Measurements from ENCODE around the gene TMEM41A. TPM values are rescaled to one million over a fixed set of nuclear protein-coding genes. Genes with fewer than 3 reads are reported as not detected.

TMEM41A gene
- total RNA-seq: 10 to 100 TPM; 15.3 to 16.5 TPM
- 10 to 100 TPM; 17.4 to 18.4 TPM for polyA plus RNA-seq (ENCODE audit: insufficient read length in 2 of 2)
- long read RNA-seq, donor 1, full-length matches to known transcripts: 4 of 4 reads
- long read RNA-seq, donor 1, partial matches to known transcripts: 0 of 4 reads
- long read RNA-seq, donor 1, other reads (novel, unspliced or antisense): 0 of 4 reads
- long read RNA-seq, donor 2, transcript TMEM41A-203 (5 exons, 2,827 nt): major isoform, 7 of 7 reads
- long read RNA-seq, donor 2, partial matches to known transcripts: 0 of 7 reads
- long read RNA-seq, donor 2, other reads (novel, unspliced or antisense): 0 of 7 reads
- long read RNA-seq, donor 3, partial matches to known transcripts: 0 of 4 reads
- long read RNA-seq, donor 3, other reads (novel, unspliced or antisense): 0 of 4 reads
- long read RNA-seq, donor 4, full-length matches to known transcripts: 20 of 20 reads
- long read RNA-seq, donor 4, partial matches to known transcripts: 0 of 20 reads
- long read RNA-seq, donor 4, other reads (novel, unspliced or antisense): 0 of 20 reads

GRCh38 chr3:185498503-185499396 lies at the start of gene TMEM41A:
TMEM41A (minus strand) TSS chr3:185499035; CDS start chr3:185498961, 74 bp downstream.
- peak; percentile 68 to 97 (median 82) for DNase-seq (ENCODE audit: low read depth in 4 of 6, low spot score in 6 of 6)
- Histone ChIP-seq H3K4me1 (ENCODE audit: control insufficient read depth, insufficient read depth, low read length) (peaks cover 15% of the 10 kb centered on the region), H3K4me3 (ENCODE audit: low read depth, low read length) (peak within 1 kb of the TSS; percentile 99), H3K27me3 (ENCODE audit: control insufficient read depth, insufficient read depth, low read length) (no peaks in the 10 kb centered on the region), H3K27ac (ENCODE audit: low read depth, low read length) (peak within 1 kb of the TSS; percentile 89), H3K36me3 (ENCODE audit: control insufficient read depth, insufficient read depth, low read length) (peaks cover 26% of the 10 kb centered on the region), H3K9me3 (ENCODE audit: control insufficient read depth, insufficient read depth, low read length) (no peaks in the 10 kb centered on the region)
- under 1% methylated on average over 82 of the region's 82 CpGs for WGBS (ENCODE audit: insufficient coverage)

GRCh38 chr3:185540695-185541094 lies 41.9 kb upstream of the TMEM41A start:
- no peak for DNase-seq (ENCODE audit: low read depth in 4 of 6, low spot score in 6 of 6)
- Histone ChIP-seq H3K4me1 (ENCODE audit: control insufficient read depth, insufficient read depth, low read length) (no peaks in the 10 kb centered on the region), H3K27me3 (ENCODE audit: control insufficient read depth, insufficient read depth, low read length) (no peaks in the 10 kb centered on the region), H3K36me3 (ENCODE audit: control insufficient read depth, insufficient read depth, low read length) (no peaks in the 10 kb centered on the region), H3K4me3 (ENCODE audit: low read depth, low read length) (no peak overlapping the region), H3K9me3 (ENCODE audit: control insufficient read depth, insufficient read depth, low read length) (no peaks in the 10 kb centered on the region), H3K27ac (ENCODE audit: low read depth, low read length) (no peak overlapping the region)
- 92% methylated on average over 4 of the region's 7 CpGs for WGBS (ENCODE audit: insufficient coverage)

- Histone ChIP-seq H3K4me1 (ENCODE audit: control insufficient read depth, insufficient read depth, low read length) (no peaks in the 10 kb centered on the region), H3K9me3 (ENCODE audit: control insufficient read depth, insufficient read depth, low read length) (no peaks in the 10 kb centered on the region), H3K27ac (ENCODE audit: low read depth, low read length) (no peak overlapping the region), H3K36me3 (ENCODE audit: control insufficient read depth, insufficient read depth, low read length) (no peaks in the 10 kb centered on the region), H3K4me3 (ENCODE audit: low read depth, low read length) (no peak overlapping the region), H3K27me3 (ENCODE audit: control insufficient read depth, insufficient read depth, low read length) (no peaks in the 10 kb centered on the region)
- no CpG with 5 or more reads among the region's 2 CpGs for whole genome bisulfite sequencing (ENCODE audit: insufficient coverage)
- no peak for DNase-seq (ENCODE audit: low read depth in 4 of 6, low spot score in 6 of 6)
Observed at GRCh38 chr3:185539934-185540333, 41.1 kb upstream of the TMEM41A start.

GRCh38 chr3:185537369-185537970 lies 38.6 kb upstream of the TMEM41A start:
- no CpG with 5 or more reads among the region's 9 CpGs for WGBS (ENCODE audit: insufficient coverage)
- H3K4me3 ChIP-seq (ENCODE audit: low read depth, low read length): no peak overlapping the region
- H3K36me3 ChIP-seq (ENCODE audit: control insufficient read depth, insufficient read depth, low read length): no peaks in the 10 kb centered on the region

DNA sequence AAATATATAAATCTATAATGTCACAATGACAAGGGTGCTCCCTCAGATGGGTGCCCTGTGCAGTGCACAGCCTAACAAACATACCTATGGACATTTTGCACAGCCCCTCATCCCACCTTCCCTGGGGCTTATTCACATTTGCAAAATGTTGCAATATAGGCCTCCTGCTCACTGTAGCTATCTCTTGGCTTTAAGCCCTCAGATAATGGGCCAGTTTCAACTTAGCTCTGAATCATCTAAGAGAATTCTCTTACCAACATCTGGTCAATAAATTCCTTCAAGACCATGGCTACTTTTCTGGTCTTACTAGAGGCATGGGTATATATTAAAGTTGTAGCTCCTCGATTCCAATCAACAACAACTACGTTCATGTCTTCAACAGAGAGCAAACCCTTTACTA lies 35.7 kb upstream of the TMEM41A start:
- H3K27ac ChIP-seq (ENCODE audit: low read depth, low read length): no peak overlapping the region
- no peaks in the 10 kb centered on the region for H3K9me3 ChIP-seq (ENCODE audit: control insufficient read depth, insufficient read depth, low read length)
- H3K4me3 ChIP-seq (ENCODE audit: low read depth, low read length): no peak overlapping the region
- no peaks in the 10 kb centered on the region for H3K36me3 ChIP-seq (ENCODE audit: control insufficient read depth, insufficient read depth, low read length)
- no peaks in the 10 kb centered on the region for H3K27me3 ChIP-seq (ENCODE audit: control insufficient read depth, insufficient read depth, low read length)
- no peak for DNase-seq (ENCODE audit: low read depth in 4 of 6, low spot score in 6 of 6)
- no CpG with 5 or more reads among the region's 2 CpGs for WGBS (ENCODE audit: insufficient coverage)
- H3K4me1 ChIP-seq (ENCODE audit: control insufficient read depth, insufficient read depth, low read length): no peaks in the 10 kb centered on the region

More at GRCh38 chr3:185537369-185537970, 38.6 kb upstream of the TMEM41A start:
- Histone ChIP-seq H3K27me3 (ENCODE audit: control insufficient read depth, insufficient read depth, low read length) (no peaks in the 10 kb centered on the region), H3K4me1 (ENCODE audit: control insufficient read depth, insufficient read depth, low read length) (no peaks in the 10 kb centered on the region), H3K27ac (ENCODE audit: low read depth, low read length) (no peak overlapping the region), H3K9me3 (ENCODE audit: control insufficient read depth, insufficient read depth, low read length) (no peaks in the 10 kb centered on the region)
- no peak for DNase-seq (ENCODE audit: low read depth in 4 of 6, low spot score in 6 of 6)

DNA sequence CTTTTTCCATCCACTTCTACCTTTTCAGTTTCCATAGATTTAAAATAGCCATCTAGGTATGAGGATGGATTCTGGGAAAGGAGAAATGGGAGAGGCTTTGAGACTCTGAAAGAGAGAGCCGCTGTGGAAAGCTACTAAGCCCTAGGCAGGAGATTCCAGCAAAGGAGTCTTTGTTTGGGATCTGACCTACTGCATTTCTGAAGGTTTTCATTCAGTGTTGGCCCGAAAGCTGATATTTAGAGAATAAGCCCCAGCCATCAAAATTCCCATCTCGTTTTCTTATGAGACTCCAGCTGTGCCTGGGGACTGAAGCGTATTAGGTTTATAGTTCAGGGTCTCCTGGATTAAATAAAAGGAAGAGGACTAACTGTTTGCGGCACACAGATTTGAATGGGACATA lies 34.1 kb upstream of the TMEM41A start:
- peak in 3 of 6 donors; percentile 4 to 50 (median 41) for DNase-seq (ENCODE audit: low read depth in 4 of 6, low spot score in 6 of 6)
- no peaks in the 10 kb centered on the region for H3K27me3 ChIP-seq (ENCODE audit: control insufficient read depth, insufficient read depth, low read length)
- no peaks in the 10 kb centered on the region for H3K4me1 ChIP-seq (ENCODE audit: control insufficient read depth, insufficient read depth, low read length)
- H3K9me3 ChIP-seq (ENCODE audit: control insufficient read depth, insufficient read depth, low read length): no peaks in the 10 kb centered on the region
- H3K36me3 ChIP-seq (ENCODE audit: control insufficient read depth, insufficient read depth, low read length): no peaks in the 10 kb centered on the region
- H3K4me3 ChIP-seq (ENCODE audit: low read depth, low read length): no peak overlapping the region
- no peak overlapping the region for H3K27ac ChIP-seq (ENCODE audit: low read depth, low read length)
- 44% methylated on average over 1 of the region's 5 CpGs for WGBS (ENCODE audit: insufficient coverage)

DNA sequence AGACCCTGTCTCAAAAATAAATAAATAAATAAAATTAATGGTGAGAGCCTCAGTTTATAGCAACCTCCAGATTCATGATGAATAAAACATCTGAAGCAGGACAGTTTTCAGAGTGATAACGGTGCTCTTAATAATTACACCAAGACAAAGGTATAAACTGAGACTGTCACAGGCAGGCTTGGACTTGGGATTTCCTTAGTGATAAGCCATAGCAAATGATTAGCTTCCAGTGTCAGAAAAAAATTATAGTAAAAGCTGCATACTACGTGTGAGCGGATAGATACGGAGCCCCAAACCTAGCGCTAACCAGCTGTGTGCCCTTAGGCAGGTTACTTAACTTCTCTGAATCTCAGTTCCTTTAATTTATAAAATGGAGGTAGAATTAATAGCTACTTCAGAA lies 32.0 kb upstream of the TMEM41A start:
- Histone ChIP-seq H3K4me3 (ENCODE audit: low read depth, low read length) (no peak overlapping the region), H3K4me1 (ENCODE audit: control insufficient read depth, insufficient read depth, low read length) (no peaks in the 10 kb centered on the region), H3K27me3 (ENCODE audit: control insufficient read depth, insufficient read depth, low read length) (no peaks in the 10 kb centered on the region), H3K27ac (ENCODE audit: low read depth, low read length) (no peak overlapping the region), H3K36me3 (ENCODE audit: control insufficient read depth, insufficient read depth, low read length) (no peaks in the 10 kb centered on the region), H3K9me3 (ENCODE audit: control insufficient read depth, insufficient read depth, low read length) (no peaks in the 10 kb centered on the region)
- no peak for DNase-seq (ENCODE audit: low read depth in 4 of 6, low spot score in 6 of 6)
- WGBS (ENCODE audit: insufficient coverage): no CpG with 5 or more reads among the region's 5 CpGs

DNA sequence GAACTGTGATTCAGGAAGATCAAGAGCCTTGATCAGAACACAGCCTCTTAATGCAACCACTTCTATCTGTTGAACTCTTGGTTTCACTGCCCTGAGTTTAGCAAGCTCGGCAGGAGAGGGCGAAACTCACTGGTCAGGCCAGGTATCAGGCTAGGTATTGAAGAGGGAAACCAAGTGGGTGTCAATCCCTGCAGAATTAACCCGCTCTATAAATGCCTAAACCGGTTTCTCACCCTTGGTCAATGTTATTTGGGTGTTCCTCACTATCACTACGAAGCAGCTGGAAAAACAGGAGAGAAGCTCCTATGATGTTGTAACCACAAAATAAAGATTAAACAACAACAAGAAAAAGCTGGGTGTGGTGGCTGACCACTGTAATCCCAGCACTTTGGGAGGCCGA lies 29.7 kb upstream of the TMEM41A start:
- Histone ChIP-seq H3K36me3 (ENCODE audit: control insufficient read depth, insufficient read depth, low read length) (no peaks in the 10 kb centered on the region), H3K27me3 (ENCODE audit: control insufficient read depth, insufficient read depth, low read length) (no peaks in the 10 kb centered on the region), H3K4me3 (ENCODE audit: low read depth, low read length) (no peak overlapping the region), H3K4me1 (ENCODE audit: control insufficient read depth, insufficient read depth, low read length) (no peaks in the 10 kb centered on the region), H3K9me3 (ENCODE audit: control insufficient read depth, insufficient read depth, low read length) (no peaks in the 10 kb centered on the region), H3K27ac (ENCODE audit: low read depth, low read length) (no peak overlapping the region)
- 85% methylated on average over 2 of the region's 6 CpGs for WGBS (ENCODE audit: insufficient coverage)
- DNase-seq (ENCODE audit: low read depth in 4 of 6, low spot score in 6 of 6): no peak

DNA sequence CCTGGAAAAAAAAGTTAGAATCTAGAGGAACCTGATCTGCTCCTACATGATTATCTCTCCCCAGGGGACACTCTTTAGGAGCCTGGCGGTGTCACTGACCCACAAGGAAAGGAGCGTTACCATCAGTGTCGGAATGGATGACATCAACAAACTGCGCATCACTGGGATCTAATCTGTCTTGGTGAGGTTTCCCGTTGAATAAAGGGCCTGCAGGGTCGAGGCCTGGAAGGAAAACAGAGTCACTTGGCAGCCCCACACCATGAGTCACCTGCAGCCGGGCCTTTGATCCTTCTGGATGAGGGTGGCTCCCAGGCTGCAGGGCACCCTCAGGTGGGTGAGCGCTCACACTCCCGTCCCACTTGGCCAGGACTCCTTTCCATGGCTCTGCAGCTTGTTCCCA lies 28.5 kb upstream of the TMEM41A start:
- Histone ChIP-seq H3K4me3 (ENCODE audit: low read depth, low read length) (no peak overlapping the region), H3K36me3 (ENCODE audit: control insufficient read depth, insufficient read depth, low read length) (no peaks in the 10 kb centered on the region), H3K27me3 (ENCODE audit: control insufficient read depth, insufficient read depth, low read length) (no peaks in the 10 kb centered on the region), H3K27ac (ENCODE audit: low read depth, low read length) (no peak overlapping the region), H3K9me3 (ENCODE audit: control insufficient read depth, insufficient read depth, low read length) (no peaks in the 10 kb centered on the region), H3K4me1 (ENCODE audit: control insufficient read depth, insufficient read depth, low read length) (no peaks in the 10 kb centered on the region)
- WGBS (ENCODE audit: insufficient coverage): 92% methylated on average over 7 of the region's 9 CpGs
- DNase-seq (ENCODE audit: low read depth in 4 of 6, low spot score in 6 of 6): no peak
